Osteoblast (primary cell): Measurements from ENCODE around the gene PMS1. TPM values are rescaled to one million over a fixed set of nuclear protein-coding genes. Genes with fewer than 3 reads are reported as not detected.

ENCODE experiments used
- DNase-seq: peaks from one replicate; pipeline ENCODE4 v3.0.0; 2011; ENCODE audit warnings: low spot score, mixed read lengths; ENCODE audit not compliant: insufficient read length; ENCODE audit errors: missing footprints
- H2AFZ ChIP-seq: 2 replicates; pipeline ENCODE4 v1.6.0; 2011; ENCODE audit warnings: mild to moderate bottlenecking, low read length
- H3K27ac ChIP-seq: 2 replicates; pipeline ENCODE4 v1.5.1; 2011; ENCODE audit warnings: mild to moderate bottlenecking, low read depth, low read length, moderate library complexity
- H3K27me3 ChIP-seq: 2 replicates; pipeline ENCODE4 v1.6.0; 2012; ENCODE audit warnings: mild to moderate bottlenecking, control low read depth, inconsistent platforms, low read length, moderate library complexity; ENCODE audit not compliant: insufficient read depth
- H3K36me3 ChIP-seq: 2 replicates; pipeline ENCODE4 v1.5.1; 2011; ENCODE audit warnings: mild to moderate bottlenecking, low read length, control low read depth, moderate library complexity; ENCODE audit not compliant: insufficient read depth
- H3K4me1 ChIP-seq: 2 replicates; pipeline ENCODE4 v1.5.1; 2011; ENCODE audit warnings: mild to moderate bottlenecking, low read length, control low read depth, moderate library complexity; ENCODE audit not compliant: insufficient read depth
- H3K4me2 ChIP-seq: 2 replicates; pipeline ENCODE4 v1.6.0; 2011; ENCODE audit warnings: mild to moderate bottlenecking, low read length; ENCODE audit not compliant: insufficient read depth
- H3K4me3 ChIP-seq: fragments of 200-600 bp; sonication (generic); 3 replicates; pipeline ENCODE4 v1.5.1; 2012; ENCODE audit warnings: mild to moderate bottlenecking, low read length, inconsistent platforms; ENCODE audit not compliant: insufficient read depth
- H3K79me2 ChIP-seq: 2 replicates; pipeline ENCODE4 v1.6.0; 2012; ENCODE audit warnings: mild to moderate bottlenecking, low read length, control low read depth, inconsistent platforms; ENCODE audit not compliant: insufficient read depth
- H3K9me3 ChIP-seq: 2 replicates; pipeline ENCODE4 v1.5.1; 2011; ENCODE audit warnings: low read depth, low read length, control low read depth
- H4K20me1 ChIP-seq: 2 replicates; pipeline ENCODE4 v1.6.0; 2012; ENCODE audit warnings: mild to moderate bottlenecking, low read length, control low read depth; ENCODE audit not compliant: insufficient read depth
- total RNA-seq: library from RNA; depleted of rRNA; stranded (reverse); fragments of >200 nt; gene quantifications from 2 replicates; pipeline ENCODE4 v1.2.3, GENCODE V29; 2012
- TF ChIP-seq, protein P1 (sequence below): IDR thresholded peaks from 2 replicates; pipeline ENCODE4 v1.5.1; 2011; ENCODE audit warnings: mild to moderate bottlenecking, low read depth, low read length, moderate library complexity; ENCODE audit errors: extremely low read depth

PMS1 gene
- total RNA-seq, 1 donor, result 29.3 TPM

DNA sequence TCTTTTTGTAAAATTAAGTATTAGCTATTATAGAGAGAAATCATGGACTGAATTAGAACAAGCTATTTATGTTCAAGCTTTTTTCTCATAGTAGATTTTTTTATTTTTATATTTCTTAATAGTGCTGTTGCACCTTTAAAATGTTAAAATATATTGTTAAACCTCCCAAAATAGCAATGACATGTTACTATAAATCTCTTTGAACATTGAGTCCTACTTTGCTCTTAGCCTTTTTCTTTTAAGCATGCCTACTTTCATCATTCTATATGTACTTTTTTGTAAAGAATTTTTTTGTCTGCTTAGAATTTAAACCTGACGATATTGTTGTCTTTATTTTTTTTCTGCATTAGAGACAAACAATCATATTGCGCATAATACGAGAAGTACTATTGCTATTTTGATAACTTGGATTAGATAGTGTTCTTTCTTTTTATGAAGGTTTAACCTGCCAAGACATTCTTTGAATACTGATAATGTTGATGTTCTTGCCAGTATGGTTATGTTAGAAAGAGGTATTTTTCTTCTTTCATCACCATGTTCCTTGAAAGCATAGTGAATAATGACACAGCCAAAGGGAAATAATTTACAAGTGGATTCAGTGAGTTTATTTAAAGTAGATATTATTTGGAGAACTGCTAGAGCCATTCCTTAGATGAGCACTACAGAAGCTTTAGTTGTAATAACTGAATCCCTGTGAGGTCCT is 40.6 kb downstream of the PMS1 start:
- H3K36me3 ChIP-seq, result no peaks in the 10 kb centered on the region

DNA sequence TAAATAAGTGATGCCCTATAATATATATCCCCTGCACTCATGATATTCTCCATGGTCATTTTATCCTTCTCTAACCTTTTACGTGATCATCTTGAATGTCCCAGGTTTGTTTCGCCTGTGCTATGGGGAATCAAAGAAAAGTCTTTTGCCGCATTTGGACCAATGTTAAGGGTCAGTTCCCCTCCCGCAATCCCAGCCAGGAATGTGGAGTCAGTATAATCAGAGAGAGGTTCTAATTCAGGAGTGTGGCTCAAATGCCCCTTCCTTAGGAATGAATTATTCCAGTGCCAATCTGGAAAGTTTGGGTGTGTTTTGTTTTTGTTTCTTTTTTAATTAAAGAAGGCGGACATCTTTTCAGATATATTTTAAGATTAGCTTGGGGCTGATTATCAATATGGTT is 41.8 kb downstream of the PMS1 start:
- Histone ChIP-seq H3K27me3 (no peaks in the 10 kb centered on the region), H3K4me2 (no peak overlapping the region), H3K4me3 (no peak overlapping the region), H3K27ac (no peak overlapping the region), H3K9me3 (no peaks in the 10 kb centered on the region), H3K79me2 (no peaks in the 10 kb centered on the region), H2AFZ (no peak overlapping the region), H3K4me1 (peaks cover 9% of the 10 kb centered on the region), H3K36me3 (no peaks in the 10 kb centered on the region), H4K20me1 (no peaks in the 10 kb centered on the region)
- TF ChIP-seq, protein P1, sequence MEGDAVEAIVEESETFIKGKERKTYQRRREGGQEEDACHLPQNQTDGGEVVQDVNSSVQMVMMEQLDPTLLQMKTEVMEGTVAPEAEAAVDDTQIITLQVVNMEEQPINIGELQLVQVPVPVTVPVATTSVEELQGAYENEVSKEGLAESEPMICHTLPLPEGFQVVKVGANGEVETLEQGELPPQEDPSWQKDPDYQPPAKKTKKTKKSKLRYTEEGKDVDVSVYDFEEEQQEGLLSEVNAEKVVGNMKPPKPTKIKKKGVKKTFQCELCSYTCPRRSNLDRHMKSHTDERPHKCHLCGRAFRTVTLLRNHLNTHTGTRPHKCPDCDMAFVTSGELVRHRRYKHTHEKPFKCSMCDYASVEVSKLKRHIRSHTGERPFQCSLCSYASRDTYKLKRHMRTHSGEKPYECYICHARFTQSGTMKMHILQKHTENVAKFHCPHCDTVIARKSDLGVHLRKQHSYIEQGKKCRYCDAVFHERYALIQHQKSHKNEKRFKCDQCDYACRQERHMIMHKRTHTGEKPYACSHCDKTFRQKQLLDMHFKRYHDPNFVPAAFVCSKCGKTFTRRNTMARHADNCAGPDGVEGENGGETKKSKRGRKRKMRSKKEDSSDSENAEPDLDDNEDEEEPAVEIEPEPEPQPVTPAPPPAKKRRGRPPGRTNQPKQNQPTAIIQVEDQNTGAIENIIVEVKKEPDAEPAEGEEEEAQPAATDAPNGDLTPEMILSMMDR, result no peak
- no peak for DNase-seq

More for the DNA sequence above, 40.6 kb downstream of the PMS1 start:
- Histone ChIP-seq H3K9me3 (no peaks in the 10 kb centered on the region), H3K79me2 (no peaks in the 10 kb centered on the region), H3K4me3 (no peak overlapping the region), H3K27ac (no peak overlapping the region), H3K4me1 (peaks cover 11% of the 10 kb centered on the region), H2AFZ (no peak overlapping the region), H3K4me2 (no peak overlapping the region), H4K20me1 (no peaks in the 10 kb centered on the region), H3K27me3 (no peaks in the 10 kb centered on the region)
- no peak for DNase-seq
- TF ChIP-seq, protein P1, result no peak

DNA sequence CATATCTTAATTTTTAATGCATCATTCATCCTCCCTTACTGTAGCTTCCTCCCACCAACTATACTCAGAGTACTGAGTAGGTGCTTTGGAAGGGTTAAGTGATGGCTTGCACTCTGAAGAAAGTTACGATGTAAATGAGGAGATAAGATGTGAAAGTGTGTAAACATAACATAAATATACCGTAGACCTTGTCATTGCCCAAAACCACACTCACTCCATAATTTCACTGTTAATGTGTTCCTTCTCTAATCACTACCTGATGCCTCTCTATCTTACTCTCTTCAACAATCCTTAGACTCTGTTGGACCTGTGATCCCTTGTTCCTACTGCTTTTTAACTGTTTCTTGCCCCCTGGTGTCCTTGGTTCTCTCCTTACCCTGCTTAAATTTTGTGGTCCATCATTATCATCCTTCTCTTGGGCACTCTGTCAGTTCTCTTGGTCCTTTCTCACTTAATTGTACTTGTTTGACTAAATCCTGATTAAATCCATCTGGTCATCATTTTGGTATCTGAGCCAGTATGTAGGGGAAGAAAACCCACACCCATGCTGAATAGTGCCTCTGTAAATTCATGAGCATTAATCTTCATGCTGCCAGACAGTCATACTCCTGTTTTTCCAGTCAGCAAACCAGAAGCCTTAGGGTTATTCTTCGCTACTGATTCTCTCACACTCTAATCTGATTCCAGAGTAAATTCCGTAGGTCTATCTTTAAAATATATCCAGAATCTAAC is 45.0 kb downstream of the PMS1 start:
- no peaks in the 10 kb centered on the region for H3K9me3 ChIP-seq
- H3K4me1 ChIP-seq, result no peaks in the 10 kb centered on the region
- no peaks in the 10 kb centered on the region for H3K79me2 ChIP-seq
- H3K36me3 ChIP-seq, result no peaks in the 10 kb centered on the region
- no peak overlapping the region for H2AFZ ChIP-seq
- H3K4me2 ChIP-seq, result no peak overlapping the region
- no peak overlapping the region for H3K4me3 ChIP-seq
- no peaks in the 10 kb centered on the region for H3K27me3 ChIP-seq
- no peak for DNase-seq
- TF ChIP-seq, protein P1, result no peak
- H3K27ac ChIP-seq, result no peak overlapping the region
- no peaks in the 10 kb centered on the region for H4K20me1 ChIP-seq

DNA sequence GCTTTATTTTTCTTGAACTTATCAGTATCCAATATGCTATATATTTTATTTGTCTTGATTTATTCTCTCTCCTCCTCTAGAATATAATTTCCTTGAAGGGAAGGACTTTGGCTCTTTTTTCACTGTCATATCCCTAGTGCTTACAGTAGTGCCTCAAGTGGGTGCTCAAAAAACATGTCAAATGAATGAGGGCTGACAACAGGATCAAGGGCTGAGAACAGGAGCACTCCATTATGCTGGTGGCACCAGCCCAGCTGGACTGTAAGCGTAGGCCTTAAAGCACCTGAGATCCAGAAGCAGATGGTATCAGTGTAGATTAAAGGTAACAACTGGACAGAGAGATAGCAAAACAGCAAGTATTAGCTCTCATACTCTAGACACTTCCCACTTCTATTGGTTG is 46.3 kb downstream of the PMS1 start:
- Histone ChIP-seq H3K27ac (no peak overlapping the region), H3K36me3 (no peaks in the 10 kb centered on the region), H3K79me2 (no peaks in the 10 kb centered on the region), H3K27me3 (no peaks in the 10 kb centered on the region), H3K4me2 (no peak overlapping the region), H2AFZ (no peak overlapping the region), H3K4me1 (no peaks in the 10 kb centered on the region), H3K9me3 (no peaks in the 10 kb centered on the region), H4K20me1 (no peaks in the 10 kb centered on the region), H3K4me3 (no peak overlapping the region)
- DNase-seq, result no peak
- TF ChIP-seq, protein P1, result no peak
